GM18526 (cell line): Measurements from ENCODE around the gene OPA3.

Source experiments
- POLR2A ChIP-seq: IDR thresholded peaks from 3 replicates; pipeline ENCODE4 v1.6.1; 2011; ENCODE audit not compliant: insufficient read length; ENCODE audit errors: extremely low read depth

OPA3 gene

DNA sequence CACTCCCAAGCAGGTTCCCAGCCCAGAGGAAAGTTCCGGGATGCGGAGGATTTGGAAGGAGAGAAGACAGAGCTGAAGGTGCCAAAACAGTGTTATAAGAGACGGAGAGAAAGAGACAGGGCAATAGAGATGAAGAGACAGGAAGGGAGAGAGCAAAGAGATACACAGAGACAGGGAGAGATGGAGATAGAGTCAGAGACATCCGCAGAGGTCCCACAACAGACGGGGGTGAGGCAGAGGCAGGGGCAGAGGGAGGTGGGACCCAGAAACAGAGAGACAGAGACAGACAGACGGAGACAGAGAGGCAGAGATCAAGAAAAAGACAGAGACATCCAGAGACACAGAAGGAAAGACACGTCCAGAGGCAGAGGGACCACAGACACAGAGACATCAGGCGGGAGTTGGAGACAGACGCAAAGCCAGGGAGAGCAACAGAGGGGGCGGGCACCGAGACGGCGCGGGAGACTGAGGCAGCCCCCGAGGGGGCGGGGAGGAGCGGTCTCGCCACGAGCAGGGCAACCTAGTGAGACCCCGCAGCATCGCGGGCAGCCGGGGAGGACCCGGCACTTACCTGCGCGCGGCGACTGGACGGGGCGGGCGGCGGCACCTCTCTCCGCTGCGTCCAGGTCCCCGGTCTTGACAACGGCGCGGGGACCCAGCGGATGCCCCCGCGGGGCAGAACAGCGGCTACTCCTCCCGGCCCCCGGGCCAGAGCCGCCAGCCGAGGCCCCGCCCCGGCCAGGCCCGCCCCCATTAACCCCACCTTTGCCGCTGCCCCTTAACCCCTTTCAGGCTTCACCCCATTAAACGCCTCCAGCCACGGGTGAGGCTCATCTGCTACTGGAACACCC is 17.1 kb upstream of the OPA3 start, which contains the start of gene GPR4:
GPR4 (minus strand) TSS at position 689 of the 851 bp plus-strand sequence. CDS start 10,346 bp downstream, outside the sequence.
- no peak for TF ChIP-seq POLR2A

DNA sequence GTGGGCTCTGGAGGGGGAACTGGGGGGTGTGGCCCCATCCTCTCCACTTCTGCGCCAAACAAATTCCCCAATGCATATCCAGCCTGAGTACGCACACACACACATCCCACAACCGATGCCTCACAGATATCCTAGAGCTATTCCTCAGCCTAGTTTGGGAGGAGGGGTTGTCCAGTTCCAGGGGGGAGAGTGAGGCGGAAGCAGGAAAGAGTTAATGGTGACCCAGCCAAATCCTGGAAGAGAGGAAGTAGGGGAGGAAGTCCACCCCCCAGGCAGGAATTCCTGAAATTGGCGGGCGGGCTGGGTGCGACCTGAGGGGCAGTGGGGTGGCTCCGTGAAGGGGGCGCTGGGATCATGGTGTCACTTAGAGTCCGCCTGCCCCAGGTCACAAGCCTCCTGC is 16.5 kb upstream of the OPA3 start:
- TF ChIP-seq POLR2A, result no peak

DNA sequence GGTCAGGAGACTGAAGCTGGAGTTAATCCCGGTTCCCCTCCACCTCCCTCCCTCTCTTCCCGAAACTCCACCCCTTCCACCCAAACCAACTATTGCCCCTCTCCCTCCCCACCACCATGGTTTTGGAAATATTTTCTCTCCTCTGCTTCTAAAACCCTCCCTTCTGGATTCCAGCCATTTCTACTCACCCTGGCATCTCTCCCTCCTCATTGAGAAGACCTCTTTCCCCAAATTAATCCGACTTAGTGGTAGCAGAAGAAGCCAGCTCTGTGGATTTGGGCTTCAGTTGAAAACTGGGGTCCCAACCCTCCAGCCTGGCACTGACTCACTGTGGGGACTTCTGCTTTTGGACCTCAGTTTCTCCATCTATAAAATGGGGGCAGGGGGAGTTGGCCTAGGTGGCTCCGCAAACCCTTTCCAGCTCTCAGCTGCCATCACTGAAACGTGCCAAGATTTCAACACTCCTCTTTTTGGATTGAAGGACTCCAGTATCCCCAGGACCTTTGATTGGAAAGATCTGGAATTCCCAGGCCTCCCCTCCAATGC is 15.8 kb upstream of the OPA3 start:
- no peak for TF ChIP-seq POLR2A

DNA sequence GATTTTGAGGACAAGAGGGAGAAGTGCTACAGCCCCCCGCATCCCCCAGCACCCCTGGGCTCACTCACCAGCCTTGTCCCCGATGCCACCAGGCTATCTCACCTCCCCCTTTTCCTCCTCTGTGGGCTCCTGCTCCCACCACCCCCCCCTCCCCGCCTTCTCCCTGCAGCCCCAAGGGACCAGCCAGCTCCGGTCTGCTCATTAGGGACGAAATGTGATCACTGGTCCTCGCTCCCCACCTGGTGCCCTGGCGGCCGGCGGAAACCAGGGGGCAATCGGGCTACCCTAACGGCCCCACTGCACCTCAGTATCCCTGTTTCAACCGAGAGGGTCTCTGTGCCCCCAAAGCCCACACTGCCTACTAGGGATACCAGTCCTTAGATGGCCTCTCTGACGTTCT is 14.7 kb upstream of the OPA3 start:
- no peak for TF ChIP-seq POLR2A

DNA sequence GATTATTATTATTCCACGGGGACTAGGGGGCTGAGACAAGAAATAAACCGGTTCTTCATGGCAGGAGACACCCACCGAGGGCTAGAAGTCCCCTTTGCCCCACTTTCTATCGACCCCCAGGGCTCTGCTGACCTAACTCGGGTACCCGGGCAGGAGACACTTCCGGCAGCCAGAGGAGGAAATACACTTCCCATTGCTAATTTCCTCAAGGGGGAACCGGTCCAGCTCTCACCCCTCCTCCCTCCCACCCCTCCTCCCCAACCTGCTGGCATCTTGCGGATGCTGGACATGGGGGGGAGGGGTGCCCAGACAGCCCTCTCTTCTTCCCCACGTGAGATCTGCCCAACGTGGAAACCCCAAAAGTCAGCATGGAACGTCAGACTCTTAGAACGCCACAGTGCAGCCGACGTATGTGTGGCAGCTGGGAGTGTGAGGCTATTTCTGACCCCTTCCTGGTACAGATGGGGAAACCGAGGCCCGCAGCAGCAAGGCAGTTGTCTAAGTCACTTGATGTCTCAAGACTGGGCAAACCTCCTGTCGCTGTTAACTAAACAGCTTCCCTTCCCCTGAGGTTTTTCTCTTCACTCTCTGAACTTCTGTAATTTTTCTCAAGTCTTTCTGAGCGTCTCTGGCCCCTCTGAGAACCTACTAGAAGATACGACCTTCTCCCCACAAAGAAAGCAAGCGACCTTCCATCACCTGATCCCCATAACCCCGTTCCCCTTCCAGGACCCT is 13.8 kb upstream of the OPA3 start:
- no peak for TF ChIP-seq POLR2A

DNA sequence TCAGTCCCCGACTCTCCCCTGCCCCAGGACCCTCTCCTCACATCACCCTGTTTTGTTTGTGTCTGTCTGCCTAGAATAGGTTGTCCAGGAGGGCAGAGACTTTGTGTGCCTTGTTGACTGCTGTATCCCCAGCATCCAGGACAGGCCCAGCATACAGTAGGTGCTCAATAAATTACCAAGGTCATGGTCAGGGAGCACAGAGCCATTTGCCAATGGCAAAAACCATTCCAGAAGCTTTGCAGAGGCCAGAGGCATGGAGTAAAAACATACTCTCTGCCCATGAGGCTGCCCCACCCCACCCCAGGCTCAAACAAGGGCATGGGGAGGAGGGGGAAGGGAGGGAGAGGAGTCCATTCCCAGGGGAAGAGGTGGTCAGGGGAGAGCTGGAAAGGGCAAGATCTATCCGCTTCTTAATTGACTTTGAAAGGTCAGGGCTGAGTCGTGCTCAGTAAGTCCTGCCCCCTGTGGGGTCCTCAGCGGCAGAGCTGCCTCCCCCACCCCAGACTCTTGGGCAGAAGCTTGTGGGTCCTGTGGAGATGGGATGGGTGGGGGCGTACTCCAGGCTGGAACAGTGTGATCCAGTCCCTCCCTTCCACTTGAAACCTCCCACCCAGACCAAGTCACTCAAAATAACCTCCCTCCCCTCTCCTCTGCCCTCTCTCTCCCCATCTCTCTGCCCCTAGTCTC is 13.0 kb upstream of the OPA3 start:
- TF ChIP-seq POLR2A, result no peak

DNA sequence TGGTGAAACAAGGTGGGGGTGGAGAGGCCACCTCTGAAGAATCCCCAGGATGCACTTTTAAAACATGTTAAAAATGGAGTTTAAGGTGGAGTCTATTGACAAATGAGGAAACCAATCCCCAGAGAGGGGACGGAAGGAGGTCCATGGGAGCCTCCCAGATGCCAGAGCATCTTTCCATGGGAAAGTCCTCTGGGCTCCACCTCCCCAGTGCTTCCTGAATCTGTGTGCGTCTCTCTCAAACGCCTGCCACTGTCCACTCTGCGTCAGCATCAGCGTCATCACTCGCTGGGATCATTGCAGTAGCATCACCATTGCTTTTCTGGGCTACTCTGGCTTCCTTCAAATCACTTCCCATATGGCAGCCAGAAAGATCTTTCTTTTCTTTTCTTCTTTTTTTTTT is 11.2 kb upstream of the OPA3 start:
- no peak for TF ChIP-seq POLR2A

DNA sequence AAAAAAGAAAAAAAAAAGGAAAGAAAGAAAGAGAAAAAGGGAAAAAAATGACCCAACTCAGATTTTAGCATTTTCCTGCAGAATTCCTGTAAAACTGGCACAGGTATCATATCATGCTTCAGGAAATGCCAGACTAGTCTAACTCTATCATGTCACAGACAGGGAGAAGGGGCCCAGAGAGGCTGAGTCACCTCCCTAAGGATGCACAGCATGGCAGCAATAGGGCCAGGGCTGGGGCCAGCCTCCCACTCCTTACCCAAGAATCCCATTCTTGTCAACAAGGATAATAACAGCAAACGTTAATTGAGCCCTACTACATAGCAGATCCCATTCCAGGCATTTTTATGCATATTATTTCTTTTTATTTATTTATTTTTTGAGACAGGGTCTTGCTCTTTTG is 8.9 kb upstream of the OPA3 start:
- no peak for TF ChIP-seq POLR2A

DNA sequence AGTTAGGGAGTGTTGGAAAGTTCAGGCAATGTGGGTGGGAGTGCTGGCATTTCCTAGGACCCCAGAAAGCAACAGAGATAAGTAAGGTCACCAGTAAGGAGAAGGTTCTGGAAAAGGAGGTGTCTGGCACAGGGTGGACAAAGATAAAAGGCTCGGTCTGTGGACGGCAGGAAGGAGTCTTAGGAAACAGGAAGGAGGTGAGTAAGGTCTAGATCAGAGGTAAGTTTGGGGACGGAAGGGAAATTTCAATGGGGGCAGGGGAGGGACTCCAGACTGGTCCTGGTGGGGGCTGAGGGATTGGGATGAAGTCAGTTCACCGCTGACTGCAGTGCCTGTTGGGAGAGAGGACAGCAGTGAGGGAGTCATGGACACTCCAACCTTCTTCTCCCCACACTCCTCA is 7.8 kb upstream of the OPA3 start:
- no peak for TF ChIP-seq POLR2A

DNA sequence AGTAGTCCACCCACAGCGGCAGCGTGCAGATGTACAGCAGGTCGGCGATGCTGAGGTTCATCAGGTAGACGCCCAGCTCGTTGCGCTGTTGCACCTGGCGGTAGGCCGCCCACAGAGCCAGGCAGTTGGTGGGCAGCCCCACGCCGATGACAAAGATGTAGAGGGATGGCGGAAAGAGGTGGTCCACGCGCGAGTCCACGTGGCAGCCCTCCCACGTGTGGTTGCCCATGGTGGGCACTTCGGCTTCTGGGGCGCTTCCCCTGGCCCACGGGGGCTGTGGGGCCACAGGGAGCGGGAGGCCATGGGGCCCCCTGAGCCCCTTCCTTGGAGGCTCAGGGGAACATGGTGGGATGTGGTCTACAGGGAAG is 7.0 kb upstream of the OPA3 start:
- no peak for TF ChIP-seq POLR2A

DNA sequence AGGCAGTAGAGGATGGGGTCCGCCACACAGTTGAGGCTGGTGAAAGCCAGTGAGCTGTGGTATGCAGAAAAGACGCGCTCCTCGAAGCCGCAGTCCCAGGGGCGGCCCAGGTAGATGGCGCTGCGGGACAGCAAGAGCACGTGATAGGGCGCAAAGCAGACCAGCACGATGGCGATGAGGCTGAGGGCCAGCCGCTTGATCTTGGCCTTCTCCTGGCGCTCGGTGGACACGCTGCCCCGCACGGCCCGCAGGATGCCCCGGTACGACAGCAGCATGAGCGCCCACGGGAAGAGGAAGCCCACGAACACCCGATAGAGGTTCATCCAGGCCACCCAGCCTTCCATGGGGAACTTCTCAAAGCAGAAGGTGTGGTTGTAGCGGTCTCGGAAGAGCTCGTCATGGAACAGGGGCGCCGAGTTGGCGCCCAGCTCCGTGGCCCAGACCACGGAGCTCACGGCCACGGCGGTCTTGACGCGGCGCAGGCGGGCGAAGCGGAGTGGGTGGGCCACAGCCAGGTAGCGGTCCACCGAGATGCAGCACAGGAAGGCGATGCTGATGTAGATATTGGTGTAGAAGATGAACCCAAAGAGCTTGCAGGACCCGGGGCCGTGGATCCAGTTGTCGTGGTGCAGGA is 6.5 kb upstream of the OPA3 start:
- TF ChIP-seq POLR2A, result no peak

DNA sequence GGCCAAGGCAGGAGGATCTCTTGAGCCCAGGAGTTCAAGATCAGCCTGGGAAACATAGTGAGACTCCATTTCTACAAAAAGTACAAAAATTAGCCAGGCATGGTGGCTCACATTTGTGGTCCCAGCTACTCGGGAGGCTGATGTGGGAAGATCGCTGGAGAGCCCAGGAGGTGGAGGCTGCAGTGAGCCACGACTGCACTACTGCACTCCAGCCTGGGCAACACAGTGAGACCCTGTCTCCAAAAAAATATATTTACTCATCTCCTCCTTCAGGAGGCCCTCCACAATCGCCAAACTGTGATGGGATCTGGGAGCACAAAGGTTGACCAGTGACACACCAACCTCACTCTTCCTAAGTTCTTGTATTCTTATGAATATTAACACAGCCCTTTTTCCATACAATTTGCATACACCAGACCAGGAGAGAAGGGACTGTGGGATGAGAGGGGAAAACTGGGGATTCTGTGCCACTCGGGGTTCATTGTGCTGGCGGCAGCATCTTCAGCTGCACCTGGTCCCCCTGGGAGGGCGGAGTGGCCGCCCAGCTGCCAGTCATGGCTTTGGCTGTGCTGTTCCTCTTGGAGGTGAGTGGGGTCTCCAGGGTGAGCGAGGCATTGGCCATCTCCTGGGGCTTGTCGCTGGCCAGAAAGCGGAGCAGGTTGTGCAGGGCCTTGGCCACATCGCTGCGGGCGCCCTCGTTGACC is 5.8 kb upstream of the OPA3 start:
- no peak for TF ChIP-seq POLR2A

DNA sequence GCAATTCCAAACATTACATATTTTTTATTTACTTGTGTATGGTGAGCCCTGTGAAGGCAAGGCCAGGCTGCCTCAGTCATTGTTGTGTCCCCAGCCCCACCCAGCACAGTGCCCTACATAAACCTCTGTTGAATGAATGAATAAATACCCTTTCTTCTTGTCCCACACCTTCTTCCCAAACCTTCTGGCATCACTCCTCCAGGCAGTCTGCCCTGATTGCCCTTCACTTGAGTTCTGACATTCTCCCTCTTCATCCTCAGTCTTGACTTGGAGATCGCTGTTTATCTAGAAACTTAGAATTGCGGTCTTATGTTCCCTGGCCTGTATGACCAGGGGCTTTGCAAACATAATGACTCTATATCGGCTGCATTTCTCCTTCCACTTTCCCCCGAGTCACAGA is 5.2 kb upstream of the OPA3 start:
- TF ChIP-seq POLR2A, result no peak

DNA sequence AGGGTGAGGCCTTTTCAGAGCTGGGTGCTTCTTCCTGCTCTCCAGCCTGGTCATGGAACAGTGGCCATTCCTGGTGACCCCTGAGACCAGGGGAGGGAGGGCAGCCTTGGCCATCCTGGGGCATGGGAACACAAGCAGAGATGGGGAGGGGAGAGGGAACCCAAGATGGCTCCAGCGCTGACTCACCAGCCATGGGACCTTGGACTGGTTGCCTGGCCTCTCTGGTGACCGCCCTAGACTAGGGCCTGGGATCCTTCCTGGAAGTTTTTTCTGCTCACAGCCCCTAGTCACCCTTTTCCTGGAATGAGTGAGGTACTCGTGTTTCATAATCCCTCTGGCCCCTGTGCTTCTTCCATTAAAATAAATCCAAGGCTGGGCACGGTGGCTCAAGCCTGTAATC is 3.3 kb upstream of the OPA3 start:
- no peak for TF ChIP-seq POLR2A
